Neuronal stem cell (in vitro differentiated cells): ENCODE results near the gene GPR55.
A peak's percentile ranks its signal among the peaks of the same experiment; 100 is the strongest.

Experiments used
- DNase-seq: peaks from one replicate; pipeline ENCODE4 v3.0.0-alpha.2; 2013; ENCODE audit warnings: low spot score
- H2AFZ ChIP-seq: one replicate; pipeline ENCODE4 v1.6.1; 2013; ENCODE audit warnings: mild to moderate bottlenecking, low read length, inconsistent platforms
- H2AK5ac ChIP-seq: 2 replicates; pipeline ENCODE4 v1.6.1; 2013; ENCODE audit warnings: low read depth, mild to moderate bottlenecking, inconsistent platforms, low read length, moderate library complexity, mixed read lengths
- H2BK120ac ChIP-seq: 2 replicates; pipeline ENCODE4 v1.6.1; 2013; ENCODE audit warnings: low read depth, mild to moderate bottlenecking, inconsistent platforms, low read length, moderate library complexity, mixed read lengths
- H2BK12ac ChIP-seq: one replicate; pipeline ENCODE4 v1.6.1; 2013; ENCODE audit warnings: low read length, inconsistent platforms
- H2BK15ac ChIP-seq: 2 replicates; pipeline ENCODE4 v1.6.1; 2013; ENCODE audit warnings: mild to moderate bottlenecking, low read length, inconsistent platforms, mixed read lengths
- H2BK5ac ChIP-seq: one replicate; pipeline ENCODE4 v1.6.1; 2013; ENCODE audit warnings: inconsistent platforms, mild to moderate bottlenecking, low read length, moderate library complexity
- H3K14ac ChIP-seq: one replicate; pipeline ENCODE4 v1.6.1; 2013; ENCODE audit warnings: low read length, inconsistent platforms
- H3K18ac ChIP-seq: 2 replicates; pipeline ENCODE4 v1.6.1; 2013; ENCODE audit warnings: low read length, inconsistent platforms
- H3K23ac ChIP-seq: 2 replicates; pipeline ENCODE4 v1.6.1; 2013; ENCODE audit warnings: low read depth, mild to moderate bottlenecking, mixed read lengths, low read length, inconsistent platforms; ENCODE audit not compliant: poor library complexity
- H3K27ac ChIP-seq: replicated peaks from 3 replicates; pipeline ENCODE4 v1.5.1; 2013; ENCODE audit warnings: low read length, inconsistent platforms
- H3K27me3 ChIP-seq, 3 experiments: 2 replicates each; pipeline ENCODE4 v1.6.1; 2013; ENCODE audit warnings: low read length in 3 of 3, mild to moderate bottlenecking in 2 of 3, inconsistent platforms in 1 of 3, low read depth in 1 of 3, mixed read lengths in 1 of 3, moderate library complexity in 1 of 3; ENCODE audit not compliant: control insufficient read depth in 3 of 3, insufficient read depth in 3 of 3
- H3K36me3 ChIP-seq, 2 donors: replicated peaks in 1 of 2; 2 replicates each; pipeline ENCODE4 v1.6.1; 2013; ENCODE audit warnings: low read length in 2 of 2; ENCODE audit not compliant: control insufficient read depth in 2 of 2, insufficient read depth in 2 of 2
- H3K4ac ChIP-seq: 2 replicates; pipeline ENCODE4 v1.6.1; 2013; ENCODE audit warnings: inconsistent platforms, mild to moderate bottlenecking, low read length, moderate library complexity
- H3K4me1 ChIP-seq, 2 donors: 1 replicate in 1 of 2; 2 replicates in 1 of 2; pipeline ENCODE4 v1.6.1; 2013; ENCODE audit warnings: low read length in 2 of 2, low read depth in 1 of 2; ENCODE audit not compliant: control insufficient read depth in 2 of 2, insufficient read depth in 1 of 2
- H3K4me2 ChIP-seq: one replicate; pipeline ENCODE4 v1.6.1; 2013; ENCODE audit warnings: mild to moderate bottlenecking, low read length, inconsistent platforms; ENCODE audit not compliant: insufficient read depth, poor library complexity, severe bottlenecking
- H3K4me3 ChIP-seq, 2 donors: 2 replicates each; pipeline ENCODE4 v1.5.1; 2013; ENCODE audit warnings: low read length in 2 of 2, mild to moderate bottlenecking in 2 of 2, inconsistent platforms in 1 of 2, moderate library complexity in 1 of 2
- H3K79me1 ChIP-seq: one replicate; pipeline ENCODE4 v1.6.1; 2013; ENCODE audit warnings: low read depth, mild to moderate bottlenecking, inconsistent platforms, low read length, moderate library complexity
- H3K9ac ChIP-seq: one replicate; pipeline ENCODE4 v1.6.1; 2013; ENCODE audit warnings: mild to moderate bottlenecking, low read depth, low read length, inconsistent platforms; ENCODE audit not compliant: poor library complexity
- H3K9me3 ChIP-seq, 2 donors: replicated peaks in 1 of 2; 2 replicates each; pipeline versions ENCODE3 to v1.6.1; 2013; ENCODE audit warnings: low read length in 2 of 2, mild to moderate bottlenecking in 2 of 2, inconsistent platforms in 1 of 2, low read depth in 1 of 2, mixed read lengths in 1 of 2, moderate library complexity in 1 of 2; ENCODE audit not compliant: control insufficient read depth in 2 of 2, insufficient read depth in 1 of 2
- H4K8ac ChIP-seq: one replicate; pipeline ENCODE4 v1.6.1; 2013; ENCODE audit warnings: low read depth, mild to moderate bottlenecking, inconsistent platforms, low read length, moderate library complexity
- H4K91ac ChIP-seq: one replicate; pipeline ENCODE4 v1.6.1; 2013; ENCODE audit warnings: low read length, low read depth, mild to moderate bottlenecking, inconsistent platforms; ENCODE audit not compliant: poor library complexity
- WGBS, 2 donors: extraction: QIAGEN DNeasy Blood & Tissue Kit; methylation state at CpG; one replicate each; pipeline ENCODE4 v1.1.7; 2013; ENCODE audit warnings: missing lambda C conversion rate in 2 of 2, mixed read lengths in 1 of 2; ENCODE audit not compliant: insufficient read length in 2 of 2, insufficient replicate concordance in 1 of 2; ENCODE audit errors: extremely low coverage in 2 of 2; 5-methylcytosine and 5-hydroxymethylcytosine counted together

Gene GPR55

GRCh38 chr2:230865766-230866755, 59.0 kb downstream of the GPR55 start:
- Histone ChIP-seq H3K18ac (peak overlapping the region; percentile 98), H3K9me3 (no peaks in the 10 kb centered on the region), H2AK5ac (peak overlapping the region; percentile 92), H3K4me1 (peaks cover 48% of the 10 kb centered on the region in 2 donors), H3K9ac (peak overlapping the region; percentile 81), H3K4me2 (peak overlapping the region; percentile 83), H4K91ac (no peak overlapping the region), H3K27me3 (peaks cover 0 to 20% (median 0%) of the 10 kb centered on the region in 3 experiments), H3K14ac (peak overlapping the region; percentile 90), H3K4ac (no peak overlapping the region), H2BK12ac (peak overlapping the region; percentile 63), H2BK5ac (peak overlapping the region; percentile 91), H3K27ac (peak overlapping the region; percentile 53), H3K23ac (peak overlapping the region; percentile 69), H2BK15ac (peak overlapping the region; percentile 73), H2BK120ac (peak overlapping the region; percentile 64), H3K79me1 (peaks cover 15% of the 10 kb centered on the region), H4K8ac (no peak overlapping the region), H3K4me3 (peak overlapping the region; percentile 93 to 97), H2AFZ (peak overlapping the region; percentile 75), H3K36me3 (peaks cover 0 to 13% of the 10 kb centered on the region in 2 donors)
- no peak for DNase-seq
- no CpG with 5 or more reads among the region's 35 CpGs for WGBS, 2 donors

GRCh38 chr2:230865307-230865765, 59.7 kb downstream of the GPR55 start:
- peak overlapping the region; percentile 99 for H3K9ac ChIP-seq
- H2AFZ ChIP-seq: peak overlapping the region; percentile 75
- no peak for DNase-seq
- peaks cover 15% of the 10 kb centered on the region for H3K79me1 ChIP-seq
- no peaks in the 10 kb centered on the region for H3K9me3 ChIP-seq
- peaks cover 0 to 20% (median 0%) of the 10 kb centered on the region in 3 experiments for H3K27me3 ChIP-seq
- peak overlapping the region; percentile 91 for H2BK5ac ChIP-seq
- peak overlapping the region; percentile 86 for H2AK5ac ChIP-seq
- H4K91ac ChIP-seq: peak overlapping the region; percentile 22
- H3K4me1 ChIP-seq: peaks cover 40 to 41% of the 10 kb centered on the region in 2 donors
- peak overlapping the region; percentile 93 to 97 for H3K4me3 ChIP-seq
- H3K23ac ChIP-seq: peak overlapping the region; percentile 96
- no peak overlapping the region for H3K27ac ChIP-seq
- H3K4ac ChIP-seq: no peak overlapping the region
- peak overlapping the region; percentile 83 for H3K4me2 ChIP-seq
- peaks cover 0 to 13% of the 10 kb centered on the region in 2 donors for H3K36me3 ChIP-seq
- H2BK12ac ChIP-seq: peak overlapping the region; percentile 63
- H2BK15ac ChIP-seq: peak overlapping the region; percentile 98
- peak overlapping the region; percentile 99 for H3K18ac ChIP-seq
- no peak overlapping the region for H4K8ac ChIP-seq
- no CpG with 5 or more reads among the region's 24 CpGs for WGBS, 2 donors
- peak overlapping the region; percentile 90 for H3K14ac ChIP-seq
- peak overlapping the region; percentile 64 for H2BK120ac ChIP-seq

GRCh38 chr2:230864605-230865306, 60.3 kb downstream of the GPR55 start, which contains the start of gene ITM2C:
ITM2C (plus strand) TSS chr2:230864942; CDS start chr2:230865026, 84 bp downstream.
- Histone ChIP-seq H3K4me2 (peak within 1 kb of the TSS; percentile 83), H2BK12ac (peak within 1 kb of the TSS; percentile 82), H3K14ac (peak within 1 kb of the TSS; percentile 90), H3K23ac (peak within 1 kb of the TSS; percentile 96), H4K8ac (peak within 1 kb of the TSS; percentile 52), H3K27me3 (peaks cover 0 to 20% (median 0%) of the 10 kb centered on the region in 3 experiments), H3K4ac (no peak within 1 kb of the TSS), H3K36me3 (peaks cover 0 to 13% of the 10 kb centered on the region in 2 donors), H4K91ac (peak within 1 kb of the TSS; percentile 22), H3K18ac (peak within 1 kb of the TSS; percentile 99), H3K79me1 (peaks cover 10% of the 10 kb centered on the region), H3K9me3 (no peaks in the 10 kb centered on the region), H3K4me3 (peak within 1 kb of the TSS; percentile 93 to 97), H2AK5ac (peak within 1 kb of the TSS; percentile 86), H3K4me1 (peaks cover 35% of the 10 kb centered on the region in 2 donors), H2BK5ac (peak within 1 kb of the TSS; percentile 91), H2BK15ac (peak within 1 kb of the TSS; percentile 98), H3K27ac (no peak within 1 kb of the TSS), H3K9ac (peak within 1 kb of the TSS; percentile 99), H2AFZ (peak within 1 kb of the TSS; percentile 75), H2BK120ac (peak within 1 kb of the TSS; percentile 64)
- WGBS, 2 donors: no CpG with 5 or more reads among the region's 76 CpGs
- no peak for DNase-seq
